Right lobe of liver (tissue), 4 donors: ENCODE data around the gene CDKN2A.

ENCODE experiments used
- POLR2A ChIP-seq: fragments of 450-650 bp; IDR thresholded peaks from one replicate; pipeline ENCODE4 v1.6.1; 2017; ENCODE audit warnings: antibody characterized with exemption, mild to moderate bottlenecking
- TF ChIP-seq, protein P1 (sequence below), 4 donors: fragments of 200-600 bp in 3 of 4; fragments of 450-650 bp in 1 of 4; IDR thresholded peaks; one replicate each; pipeline versions ENCODE4 v1.5.1 to v1.8.0; 2016 to 2022; ENCODE audit warnings: antibody characterized with exemption in 4 of 4, mild to moderate bottlenecking in 2 of 4
- donor health status: DM: no; HTN: no; CAD: no.
- donor health status: DM: no; HTN: no; CAD: no.
- donor health status: DM: no; HTN: yes; CAD: no.

DNA sequence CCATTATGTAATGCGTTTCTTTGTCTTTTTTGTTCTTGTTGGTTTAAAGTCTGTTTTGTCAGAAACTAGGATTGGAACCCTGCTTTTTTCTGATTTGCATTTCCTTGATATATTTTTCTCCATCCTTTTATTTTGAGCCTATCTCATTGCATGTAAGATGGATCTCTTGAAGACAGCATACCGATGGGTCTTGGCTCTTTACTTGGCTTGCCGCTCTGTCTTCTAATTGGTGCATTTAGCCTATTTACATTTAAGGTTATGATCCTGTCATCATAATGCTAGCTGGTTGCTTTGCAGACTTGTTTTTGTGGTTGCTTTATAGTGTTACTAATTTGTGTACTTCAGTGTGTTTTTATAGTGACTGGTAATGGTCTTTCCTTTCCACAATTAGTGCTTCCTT, 28.2 kb upstream of the CDKN2A start:
- TF ChIP-seq, protein P1, sequence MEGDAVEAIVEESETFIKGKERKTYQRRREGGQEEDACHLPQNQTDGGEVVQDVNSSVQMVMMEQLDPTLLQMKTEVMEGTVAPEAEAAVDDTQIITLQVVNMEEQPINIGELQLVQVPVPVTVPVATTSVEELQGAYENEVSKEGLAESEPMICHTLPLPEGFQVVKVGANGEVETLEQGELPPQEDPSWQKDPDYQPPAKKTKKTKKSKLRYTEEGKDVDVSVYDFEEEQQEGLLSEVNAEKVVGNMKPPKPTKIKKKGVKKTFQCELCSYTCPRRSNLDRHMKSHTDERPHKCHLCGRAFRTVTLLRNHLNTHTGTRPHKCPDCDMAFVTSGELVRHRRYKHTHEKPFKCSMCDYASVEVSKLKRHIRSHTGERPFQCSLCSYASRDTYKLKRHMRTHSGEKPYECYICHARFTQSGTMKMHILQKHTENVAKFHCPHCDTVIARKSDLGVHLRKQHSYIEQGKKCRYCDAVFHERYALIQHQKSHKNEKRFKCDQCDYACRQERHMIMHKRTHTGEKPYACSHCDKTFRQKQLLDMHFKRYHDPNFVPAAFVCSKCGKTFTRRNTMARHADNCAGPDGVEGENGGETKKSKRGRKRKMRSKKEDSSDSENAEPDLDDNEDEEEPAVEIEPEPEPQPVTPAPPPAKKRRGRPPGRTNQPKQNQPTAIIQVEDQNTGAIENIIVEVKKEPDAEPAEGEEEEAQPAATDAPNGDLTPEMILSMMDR (IDR thresholded peaks at IDR 0.05): no peak
- no peak for TF ChIP-seq POLR2A
